Fibroblast of lung (primary cell): Measurements from ENCODE around the gene MRPL39.

Experiments
- CTCF ChIP-seq, 2 donors: IDR thresholded peaks in 1 of 2; conservative IDR thresholded peaks in 1 of 2; 1 replicate in 1 of 2; 2 replicates in 1 of 2; pipeline ENCODE4 v1.5.1; 2011 to 2012; ENCODE audit warnings: low read length in 2 of 2, control low read depth in 1 of 2, inconsistent platforms in 1 of 2, low read depth in 1 of 2, mild to moderate bottlenecking in 1 of 2
- EZH2 ChIP-seq: IDR thresholded peaks from 2 replicates; pipeline ENCODE4 v1.5.1; 2012; ENCODE audit warnings: low read length, control low read depth, mild to moderate bottlenecking; ENCODE audit errors: missing control alignments

- TF ChIP-seq CTCF (conservative IDR thresholded peaks at IDR 0.05 in 1 of 2, IDR thresholded peaks at IDR 0.05 in 1 of 2; ENCODE audit: low read depth in 1 of 2, low read length in 2 of 2) (no peak), EZH2 (no peak)
Measured at GRCh38 chr21:25626757-25627156, 19.5 kb upstream of the MRPL39 start.
